Fibroblast of skin of left quadriceps (primary cell): ENCODE measurements around the gene NRL.

ENCODE experiments used
- DNase-seq, 2 experiments: peaks; one replicate each; pipeline ENCODE4 v3.0.0-alpha.2; 2013; ENCODE audit warnings: low read depth in 2 of 2

Gene NRL

GRCh38 chr14:24066496-24067132, 48.1 kb downstream of the NRL start:
- DNase-seq, result no peak

- DNase-seq, result no peak
These were observed 49.3 kb downstream of the NRL start for GRCh38 chr14:24065408-24065807.

DNA sequence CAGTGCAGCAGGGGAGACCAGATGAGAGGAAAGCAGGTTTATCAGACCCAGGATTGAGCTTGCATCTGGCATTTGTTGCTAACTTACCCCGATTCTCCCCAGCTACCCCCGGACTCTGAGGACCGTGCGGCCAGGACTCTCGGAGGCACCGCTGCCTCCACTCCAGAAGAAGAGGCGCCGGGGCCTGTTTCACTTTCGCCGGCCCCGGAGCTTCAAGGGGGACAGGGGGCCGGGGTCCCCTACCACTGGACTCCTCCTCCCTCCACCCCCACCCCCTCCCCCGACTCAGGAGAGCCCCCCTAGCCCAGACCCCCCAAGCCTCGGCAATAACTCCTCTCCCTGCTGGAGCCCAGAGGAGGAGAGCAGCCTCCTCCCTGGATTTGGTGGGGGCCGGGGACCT, 49.9 kb downstream of the NRL start:
- no peak for DNase-seq

DNA sequence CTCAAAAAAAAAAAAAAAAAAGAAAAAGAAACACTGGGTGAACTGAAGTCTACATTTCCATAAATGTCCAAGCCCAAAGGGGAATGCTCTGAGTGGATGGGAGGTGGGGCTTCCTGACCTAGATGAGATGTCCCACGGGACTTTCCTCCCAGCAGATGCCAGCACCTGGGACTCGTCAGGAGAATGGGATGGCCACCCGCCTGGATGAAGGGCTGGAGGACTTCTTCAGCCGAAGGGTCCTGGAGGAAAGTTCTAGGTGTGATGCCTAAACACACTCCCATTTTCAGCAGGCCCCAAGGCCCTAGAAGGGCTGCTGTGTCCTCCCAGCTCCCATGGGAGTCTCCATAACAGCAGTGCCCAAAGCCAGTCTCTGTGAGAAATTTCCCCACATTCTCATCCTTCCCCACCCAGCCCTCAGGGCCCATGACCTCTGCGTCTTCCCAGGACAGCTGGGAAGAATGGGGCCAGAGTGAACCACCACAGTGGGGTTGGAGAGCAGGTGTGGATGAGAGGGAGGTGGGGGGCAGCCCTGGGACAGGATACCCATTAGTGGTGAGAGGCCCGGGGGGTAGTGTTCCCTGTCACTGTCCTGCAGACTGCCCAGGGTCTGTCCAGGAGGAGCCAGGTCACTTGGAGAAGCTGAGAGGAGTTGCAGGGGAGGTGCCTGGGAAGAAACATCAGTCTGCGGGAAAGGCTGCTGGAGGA, 50.5 kb downstream of the NRL start:
- no peak for DNase-seq

GRCh38 chr14:24063263-24063836, 51.4 kb downstream of the NRL start:
- no peak for DNase-seq

- DNase-seq, result no peak
These were observed 52.4 kb downstream of the NRL start for GRCh38 chr14:24062216-24062980.

DNA sequence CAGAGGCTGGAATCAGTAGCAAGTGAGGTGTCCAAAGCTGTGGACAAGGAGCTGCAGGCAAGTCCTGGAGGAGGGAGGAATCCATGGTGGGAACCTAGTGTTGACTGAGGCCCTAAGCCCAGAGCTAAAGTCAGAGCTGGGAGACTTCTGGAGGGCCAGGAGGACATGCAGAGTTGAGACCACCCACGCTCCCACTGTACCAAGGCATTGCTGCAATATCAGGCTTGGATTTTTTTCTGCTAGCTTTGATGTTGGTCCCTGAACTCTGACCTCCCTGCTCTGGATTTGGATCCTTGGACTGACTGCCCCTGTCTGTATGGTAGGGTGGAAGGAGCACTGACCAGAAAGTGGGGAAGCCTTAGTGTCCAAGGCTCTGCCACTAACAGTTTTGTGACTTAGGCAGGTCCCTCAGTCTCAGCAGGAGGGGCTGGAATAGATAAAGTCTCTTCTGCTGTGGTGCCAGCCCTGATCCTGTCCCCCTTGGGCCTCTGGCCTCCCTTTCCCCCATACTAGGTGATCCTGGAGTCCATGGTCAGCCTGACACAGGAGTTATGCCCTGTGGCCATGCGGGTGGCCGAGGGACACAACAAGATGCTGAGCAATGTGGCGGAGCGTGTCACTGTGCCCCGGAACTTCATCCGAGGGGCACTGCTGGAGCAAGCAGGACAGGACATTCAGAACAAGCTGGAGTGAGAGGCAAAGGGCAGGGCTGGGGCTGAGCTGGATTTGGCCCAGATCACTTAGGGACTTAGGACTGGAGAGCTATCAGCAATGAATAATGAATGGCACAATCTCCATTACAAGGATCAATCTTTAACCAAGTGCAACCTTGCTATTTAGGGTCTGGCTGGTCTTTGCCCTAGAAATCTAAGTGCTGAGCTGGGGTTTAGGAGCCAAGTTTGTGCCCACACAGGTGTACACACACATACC, 53.5 kb downstream of the NRL start:
- DNase-seq, result no peak

DNA sequence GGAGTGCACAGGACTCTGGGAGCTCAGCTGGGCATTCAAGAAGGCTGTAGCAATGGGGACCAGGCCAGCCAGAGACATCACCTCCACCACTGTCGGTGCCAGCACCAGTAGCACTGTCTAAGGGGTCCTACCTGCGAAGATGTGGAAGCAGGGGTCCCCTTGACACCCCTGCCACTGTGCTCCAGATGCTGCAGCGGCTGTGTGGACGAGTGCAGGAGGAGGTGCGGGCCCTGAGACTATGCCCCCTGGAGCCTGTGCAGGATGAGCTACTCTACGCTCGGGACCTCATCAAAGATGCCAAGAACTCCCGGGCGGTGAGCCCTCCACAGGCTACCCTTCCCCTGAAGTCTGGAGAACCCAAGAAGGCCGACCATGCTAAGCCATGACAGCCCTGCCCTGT, 54.3 kb downstream of the NRL start:
- no peak for DNase-seq

- DNase-seq, result no peak
These were observed 54.8 kb downstream of the NRL start for GRCh38 chr14:24059841-24060388.

DNA sequence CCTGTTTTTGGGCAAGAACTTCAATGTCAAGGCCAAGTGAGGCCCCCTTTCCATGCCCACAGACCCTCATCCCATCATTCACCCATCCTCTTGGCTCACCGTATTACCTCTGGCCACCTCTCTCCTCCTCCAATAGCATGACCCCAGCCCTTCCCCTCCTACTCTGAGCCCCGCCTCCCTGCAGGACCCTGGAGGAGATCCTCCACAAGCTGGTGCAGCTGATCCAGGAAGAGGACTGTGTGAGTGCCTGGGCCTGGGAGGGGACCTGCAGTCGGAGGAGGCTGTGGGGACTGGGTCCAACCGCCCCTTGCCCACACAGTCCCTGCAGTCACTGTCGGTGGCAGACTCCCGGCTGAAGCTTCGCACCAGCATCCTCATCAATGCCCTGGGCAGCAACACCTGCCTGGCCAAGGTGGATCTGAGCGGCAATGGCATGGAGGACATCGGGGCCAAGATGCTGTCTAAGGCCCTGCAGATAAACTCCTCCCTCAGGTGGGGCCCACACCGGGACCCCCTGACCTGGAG, 55.7 kb downstream of the NRL start:
- no peak for DNase-seq

GRCh38 chr14:24058260-24058950, 56.3 kb downstream of the NRL start:
- peak; percentile 40 to 46 for DNase-seq

GRCh38 chr14:24057867-24058259, 56.9 kb downstream of the NRL start:
- DNase-seq, result no peak

GRCh38 chr14:24057271-24057670, 57.5 kb downstream of the NRL start:
- DNase-seq, result no peak

GRCh38 chr14:24056800-24057184, 58.0 kb downstream of the NRL start:
- DNase-seq, result no peak

DNA sequence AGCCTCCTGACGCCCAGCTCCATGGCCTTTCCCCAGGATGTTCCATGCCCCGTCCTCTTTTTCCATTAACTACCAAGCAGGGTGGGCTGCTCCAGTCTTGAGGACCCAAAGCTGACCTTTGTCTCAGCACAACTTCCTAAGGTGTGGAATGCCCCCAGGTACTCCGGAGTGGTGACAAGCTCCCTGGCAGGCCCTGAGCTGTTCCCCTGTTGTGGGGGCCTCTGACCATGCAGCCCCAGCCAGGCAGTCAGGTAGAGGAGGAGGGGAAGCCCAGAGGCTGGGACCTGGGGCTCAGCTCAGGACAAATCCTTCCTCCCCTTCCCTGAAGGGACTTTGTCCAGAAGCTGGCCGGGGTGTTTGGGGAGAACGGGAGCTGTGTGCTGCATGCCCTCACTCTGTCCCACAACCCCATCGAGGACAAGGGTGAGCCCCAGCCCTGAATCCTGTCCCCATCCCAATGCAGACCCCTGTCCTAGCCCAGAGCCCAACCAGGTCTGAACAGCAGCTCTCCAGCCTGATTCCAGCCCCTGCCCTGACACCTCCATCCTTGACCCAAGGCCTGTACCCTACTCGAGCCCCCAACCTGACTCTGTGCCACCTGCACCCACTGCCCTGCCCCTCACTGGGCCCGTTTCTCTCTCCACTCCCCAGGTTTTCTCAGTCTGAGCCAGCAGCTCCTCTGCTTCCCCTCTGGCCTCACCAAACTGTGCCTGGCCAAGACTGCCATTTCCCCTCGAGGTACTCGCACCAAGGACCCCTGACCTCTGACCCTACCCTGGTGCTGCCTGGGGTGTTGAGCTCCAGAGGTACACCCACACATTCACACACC, 58.6 kb downstream of the NRL start:
- no peak for DNase-seq

GRCh38 chr14:24054646-24055045, 60.1 kb downstream of the NRL start:
- no peak for DNase-seq

- DNase-seq, result no peak
These were observed 60.5 kb downstream of the NRL start for GRCh38 chr14:24054324-24054641.

- DNase-seq, result no peak
These were observed 61.0 kb downstream of the NRL start for GRCh38 chr14:24053548-24054323.
